OCI-LY1 (cell line): ENCODE data around the gene AP3S1.

Experiments used
- H2AFZ ChIP-seq: fragments of 200-600 bp; sonication (generic), shearing (Covaris generic); 2 replicates; pipeline ENCODE4 v1.6.0; 2014; ENCODE audit warnings: antibody characterized with exemption, mild to moderate bottlenecking, low read length
- H3F3A ChIP-seq: fragments of 200-600 bp; sonication (generic), shearing (Covaris generic); 2 replicates; pipeline ENCODE4 v1.6.0; 2014; ENCODE audit warnings: mild to moderate bottlenecking, antibody characterized with exemption, low read length, moderate library complexity; ENCODE audit not compliant: insufficient read depth
- H3K27ac ChIP-seq: fragments of 200-600 bp; sonication (generic); 2 replicates; pipeline ENCODE4 v1.5.1; 2014; ENCODE audit warnings: low read length, mixed run types, mild to moderate bottlenecking, low read depth; ENCODE audit not compliant: poor library complexity, severe bottlenecking
- H3K27me3 ChIP-seq: fragments of 200-600 bp; sonication (generic); 2 replicates; pipeline ENCODE4 v1.6.0; 2014; ENCODE audit warnings: antibody characterized with exemption, mild to moderate bottlenecking, low read length, moderate library complexity; ENCODE audit not compliant: insufficient read depth
- H3K36me3 ChIP-seq: fragments of 200-600 bp; sonication (generic); 2 replicates; pipeline ENCODE4 v1.6.1; 2014; ENCODE audit warnings: mild to moderate bottlenecking, antibody characterized with exemption, low read length, moderate library complexity, mixed read lengths; ENCODE audit not compliant: insufficient read depth
- H3K4me1 ChIP-seq: fragments of 200-600 bp; sonication (generic); 2 replicates; pipeline ENCODE4 v1.5.1; 2014; ENCODE audit warnings: mild to moderate bottlenecking, low read length, moderate library complexity; ENCODE audit not compliant: insufficient read depth, severe bottlenecking
- H3K4me2 ChIP-seq: fragments of 200-600 bp; sonication (generic), shearing (Covaris generic); 2 replicates; pipeline ENCODE4 v1.6.1; 2014; ENCODE audit warnings: low read length
- H3K4me3 ChIP-seq: fragments of 200-600 bp; sonication (generic); 2 replicates; pipeline ENCODE4 v1.5.1; 2014; ENCODE audit warnings: low read length, low read depth, mild to moderate bottlenecking, mixed read lengths; ENCODE audit not compliant: poor library complexity, severe bottlenecking
- H3K79me2 ChIP-seq: fragments of 200-600 bp; shearing (Covaris generic); 2 replicates; pipeline ENCODE4 v1.6.1; 2016; ENCODE audit warnings: mixed run types, low read length, mixed read lengths; ENCODE audit not compliant: insufficient read depth
- H3K9ac ChIP-seq: fragments of 200-600 bp; sonication (generic), shearing (Covaris generic); 2 replicates; pipeline ENCODE4 v1.6.1; 2014; ENCODE audit warnings: mild to moderate bottlenecking, low read length, mixed read lengths
- H3K9me2 ChIP-seq: fragments of 200-600 bp; sonication (generic), shearing (Covaris generic); 2 replicates; pipeline ENCODE4 v1.6.1; 2014; ENCODE audit warnings: low read depth, mild to moderate bottlenecking, low read length, mixed read lengths
- H3K9me3 ChIP-seq: fragments of 200-600 bp; shearing (Covaris generic); 2 replicates; pipeline ENCODE4 v1.6.1; 2014; ENCODE audit warnings: low read length, mixed read lengths
- H4K20me1 ChIP-seq: fragments of 200-600 bp; sonication (generic), shearing (Covaris generic); 2 replicates; pipeline ENCODE4 v1.6.0; 2016; ENCODE audit warnings: mild to moderate bottlenecking, low read length; ENCODE audit not compliant: insufficient read depth
- CTCF ChIP-seq: fragments of 200-600 bp; sonication (generic), shearing (Covaris generic); IDR thresholded peaks from 2 replicates; pipeline ENCODE4 v1.5.1; 2017; ENCODE audit warnings: mild to moderate bottlenecking, antibody characterized with exemption, low read length, moderate library complexity, mixed read lengths
- EZH2 ChIP-seq: fragments of 200-600 bp; sonication (generic), shearing (Covaris generic); IDR thresholded peaks from 2 replicates; pipeline ENCODE4 v1.8.0; 2017; ENCODE audit warnings: borderline replicate concordance, mixed run types, mild to moderate bottlenecking, antibody characterized with exemption, low read length, moderate library complexity, mixed read lengths

AP3S1 gene

DNA sequence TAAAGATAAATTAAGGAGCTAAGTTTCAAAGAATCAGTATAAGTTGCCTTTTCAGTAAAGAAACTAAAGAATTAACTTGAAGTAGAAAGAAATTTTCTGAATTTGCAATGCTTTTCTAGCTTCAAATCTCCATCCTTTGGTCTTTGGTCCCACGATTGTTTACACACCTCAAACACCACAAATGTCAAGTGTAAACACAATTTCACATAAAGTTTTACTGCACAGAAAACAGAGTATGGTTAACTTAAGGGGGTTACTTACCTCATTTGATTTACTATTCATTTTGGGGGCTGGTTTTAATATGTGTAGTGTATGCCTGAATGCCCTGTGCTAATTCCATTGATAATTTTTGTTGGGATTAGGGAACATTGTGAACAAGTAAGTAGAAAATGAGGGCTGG lies 29.4 kb upstream of the AP3S1 start:
- Histone ChIP-seq H3K27ac (no peak overlapping the region), H3K4me1 (no peaks in the 10 kb centered on the region), H3K36me3 (no peaks in the 10 kb centered on the region), H3K9me3 (no peaks in the 10 kb centered on the region), H3K79me2 (no peaks in the 10 kb centered on the region), H3K9ac (no peak overlapping the region), H3K27me3 (no peaks in the 10 kb centered on the region), H3F3A (no peaks in the 10 kb centered on the region), H4K20me1 (no peaks in the 10 kb centered on the region), H3K9me2 (no peaks in the 10 kb centered on the region), H3K4me2 (no peak overlapping the region), H2AFZ (no peak overlapping the region), H3K4me3 (no peak overlapping the region)
- TF ChIP-seq EZH2, result no peak
- no peak for TF ChIP-seq CTCF

DNA sequence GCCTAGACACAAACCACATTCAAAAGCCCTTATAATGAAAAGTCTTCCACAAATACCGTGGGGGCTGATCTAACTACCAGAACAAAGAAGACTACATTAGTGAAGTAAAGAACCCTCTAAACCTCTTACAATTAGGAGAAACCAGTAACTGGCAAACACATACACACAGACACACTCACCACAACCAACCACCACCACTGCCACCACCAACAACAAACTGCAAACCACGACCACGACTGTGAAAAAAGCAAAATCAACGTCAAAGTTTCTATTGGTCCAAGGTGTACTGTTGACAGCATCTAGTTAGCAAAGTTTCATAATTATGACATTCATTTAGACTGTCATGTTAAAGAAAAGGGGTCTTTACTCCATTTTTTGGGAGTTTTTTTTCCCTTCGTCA lies 28.0 kb upstream of the AP3S1 start:
- Histone ChIP-seq H3K4me3 (no peak overlapping the region), H3K27me3 (no peaks in the 10 kb centered on the region), H3K36me3 (no peaks in the 10 kb centered on the region), H3K27ac (no peak overlapping the region), H3K9me3 (no peaks in the 10 kb centered on the region), H3K4me1 (no peaks in the 10 kb centered on the region), H4K20me1 (no peaks in the 10 kb centered on the region), H3K4me2 (no peak overlapping the region), H2AFZ (no peak overlapping the region), H3F3A (no peaks in the 10 kb centered on the region), H3K9ac (no peak overlapping the region), H3K79me2 (no peaks in the 10 kb centered on the region), H3K9me2 (no peaks in the 10 kb centered on the region)
- no peak for TF ChIP-seq EZH2
- no peak for TF ChIP-seq CTCF

DNA sequence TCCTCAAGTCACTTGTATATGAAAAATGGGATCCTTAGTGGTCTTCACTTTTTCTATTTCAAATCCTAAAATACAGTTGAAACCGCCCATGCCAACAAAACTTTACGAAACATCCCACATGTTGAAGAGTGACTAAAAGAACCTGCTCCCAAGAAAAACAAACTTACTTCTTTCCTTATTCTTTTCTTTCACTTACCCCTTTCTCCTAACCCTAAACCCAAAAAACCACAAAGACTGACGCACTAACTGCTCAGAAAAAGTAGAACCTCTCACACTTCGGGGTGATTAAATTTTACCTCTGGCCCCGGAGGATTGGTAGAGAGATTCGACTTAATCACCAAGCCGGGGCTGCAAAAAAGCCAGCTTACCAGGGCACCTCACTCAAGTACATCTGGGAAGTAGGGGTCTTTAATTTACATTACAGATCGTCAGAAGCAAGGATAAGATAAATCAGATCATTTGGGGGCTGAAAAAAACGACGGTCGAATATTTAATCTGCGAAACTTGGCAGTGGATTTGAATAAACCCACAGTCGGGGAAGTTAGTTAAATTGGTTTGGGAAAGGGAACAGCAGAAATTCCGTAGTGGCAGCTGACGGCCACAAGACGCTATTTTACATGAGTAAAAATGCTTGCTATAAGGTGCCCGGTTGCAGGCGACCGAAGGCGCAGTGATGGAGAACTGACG lies 26.6 kb upstream of the AP3S1 start:
- H3K4me2 ChIP-seq, result no peak overlapping the region
- H3K4me1 ChIP-seq, result no peaks in the 10 kb centered on the region
- H3K9me2 ChIP-seq, result no peaks in the 10 kb centered on the region
- no peaks in the 10 kb centered on the region for H3K79me2 ChIP-seq
- H4K20me1 ChIP-seq, result no peaks in the 10 kb centered on the region
- no peaks in the 10 kb centered on the region for H3K27me3 ChIP-seq
- no peaks in the 10 kb centered on the region for H3K36me3 ChIP-seq
- no peaks in the 10 kb centered on the region for H3K9me3 ChIP-seq
- no peak overlapping the region for H3K9ac ChIP-seq
- no peak overlapping the region for H3K27ac ChIP-seq
- TF ChIP-seq CTCF, result no peak
- no peak for TF ChIP-seq EZH2
- H3K4me3 ChIP-seq, result no peak overlapping the region
- H3F3A ChIP-seq, result no peaks in the 10 kb centered on the region
- no peak overlapping the region for H2AFZ ChIP-seq
